ENCODE data around the gene ADM. TPM values are rescaled to one million over a fixed set of nuclear protein-coding genes. Genes with fewer than 3 reads are reported as not detected.

Gene ADM
- total RNA-seq, 1 donor = 925 TPM

DNA sequence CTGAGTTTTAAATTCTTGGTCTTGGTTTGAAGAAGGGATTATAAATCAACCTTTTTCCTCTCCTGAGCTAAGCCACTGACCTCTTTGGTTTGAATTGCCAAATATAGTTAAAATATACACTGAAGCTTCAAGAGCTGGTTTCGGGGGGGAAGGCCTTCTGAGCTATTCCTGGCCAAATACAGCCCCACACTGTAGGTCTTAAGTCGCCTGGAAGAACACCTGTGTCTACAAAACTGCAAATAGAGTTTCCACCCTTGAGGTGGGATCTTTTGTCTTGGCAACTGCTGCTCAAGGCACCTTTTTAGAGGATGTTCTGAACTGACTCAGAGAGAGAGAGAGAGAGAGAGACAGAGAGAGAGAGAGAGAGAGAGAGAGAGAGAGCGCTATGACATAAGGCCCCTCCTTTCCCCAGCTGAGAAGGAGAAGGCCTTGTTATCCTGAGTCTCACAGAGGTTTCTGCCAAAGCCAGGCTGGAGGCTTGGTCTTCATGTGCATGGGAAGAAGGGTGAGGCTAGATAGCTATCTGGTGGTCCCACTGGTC, 5.5 kb downstream of the ADM start:
- H3K4me3 ChIP-seq (ENCODE audit: low read depth, low read length) = no peak overlapping the region
- DNase-seq (ENCODE audit: low read depth) = no peak
- TF ChIP-seq, protein P1, sequence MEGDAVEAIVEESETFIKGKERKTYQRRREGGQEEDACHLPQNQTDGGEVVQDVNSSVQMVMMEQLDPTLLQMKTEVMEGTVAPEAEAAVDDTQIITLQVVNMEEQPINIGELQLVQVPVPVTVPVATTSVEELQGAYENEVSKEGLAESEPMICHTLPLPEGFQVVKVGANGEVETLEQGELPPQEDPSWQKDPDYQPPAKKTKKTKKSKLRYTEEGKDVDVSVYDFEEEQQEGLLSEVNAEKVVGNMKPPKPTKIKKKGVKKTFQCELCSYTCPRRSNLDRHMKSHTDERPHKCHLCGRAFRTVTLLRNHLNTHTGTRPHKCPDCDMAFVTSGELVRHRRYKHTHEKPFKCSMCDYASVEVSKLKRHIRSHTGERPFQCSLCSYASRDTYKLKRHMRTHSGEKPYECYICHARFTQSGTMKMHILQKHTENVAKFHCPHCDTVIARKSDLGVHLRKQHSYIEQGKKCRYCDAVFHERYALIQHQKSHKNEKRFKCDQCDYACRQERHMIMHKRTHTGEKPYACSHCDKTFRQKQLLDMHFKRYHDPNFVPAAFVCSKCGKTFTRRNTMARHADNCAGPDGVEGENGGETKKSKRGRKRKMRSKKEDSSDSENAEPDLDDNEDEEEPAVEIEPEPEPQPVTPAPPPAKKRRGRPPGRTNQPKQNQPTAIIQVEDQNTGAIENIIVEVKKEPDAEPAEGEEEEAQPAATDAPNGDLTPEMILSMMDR (IDR thresholded peaks at IDR 0.05; ENCODE audit: insufficient read depth, low read depth, low read length) = no peak

DNA sequence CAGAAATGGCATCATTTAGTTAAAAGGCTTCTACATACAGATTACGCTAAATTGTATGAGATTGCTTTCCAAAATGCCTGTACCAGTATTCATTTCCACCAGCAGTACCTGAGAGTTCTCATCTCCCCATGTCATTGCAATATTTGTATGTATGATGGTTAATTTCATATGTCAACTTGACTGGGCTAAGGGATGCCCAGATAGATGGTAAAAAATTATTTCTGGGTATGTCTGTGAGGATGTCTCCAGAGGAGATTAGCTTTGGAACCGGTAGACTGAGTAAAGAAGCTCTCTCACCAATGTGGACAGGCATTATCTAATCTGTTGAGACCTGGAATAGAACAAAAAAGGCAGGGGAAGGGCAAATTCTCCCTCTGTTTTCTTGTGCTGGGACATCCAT, 6.9 kb downstream of the ADM start:
- no peak for DNase-seq (ENCODE audit: low read depth)
- H3K4me3 ChIP-seq (ENCODE audit: low read depth, low read length) = no peak overlapping the region
- TF ChIP-seq, protein P1 (IDR thresholded peaks at IDR 0.05; ENCODE audit: insufficient read depth, low read depth, low read length) = no peak

DNA sequence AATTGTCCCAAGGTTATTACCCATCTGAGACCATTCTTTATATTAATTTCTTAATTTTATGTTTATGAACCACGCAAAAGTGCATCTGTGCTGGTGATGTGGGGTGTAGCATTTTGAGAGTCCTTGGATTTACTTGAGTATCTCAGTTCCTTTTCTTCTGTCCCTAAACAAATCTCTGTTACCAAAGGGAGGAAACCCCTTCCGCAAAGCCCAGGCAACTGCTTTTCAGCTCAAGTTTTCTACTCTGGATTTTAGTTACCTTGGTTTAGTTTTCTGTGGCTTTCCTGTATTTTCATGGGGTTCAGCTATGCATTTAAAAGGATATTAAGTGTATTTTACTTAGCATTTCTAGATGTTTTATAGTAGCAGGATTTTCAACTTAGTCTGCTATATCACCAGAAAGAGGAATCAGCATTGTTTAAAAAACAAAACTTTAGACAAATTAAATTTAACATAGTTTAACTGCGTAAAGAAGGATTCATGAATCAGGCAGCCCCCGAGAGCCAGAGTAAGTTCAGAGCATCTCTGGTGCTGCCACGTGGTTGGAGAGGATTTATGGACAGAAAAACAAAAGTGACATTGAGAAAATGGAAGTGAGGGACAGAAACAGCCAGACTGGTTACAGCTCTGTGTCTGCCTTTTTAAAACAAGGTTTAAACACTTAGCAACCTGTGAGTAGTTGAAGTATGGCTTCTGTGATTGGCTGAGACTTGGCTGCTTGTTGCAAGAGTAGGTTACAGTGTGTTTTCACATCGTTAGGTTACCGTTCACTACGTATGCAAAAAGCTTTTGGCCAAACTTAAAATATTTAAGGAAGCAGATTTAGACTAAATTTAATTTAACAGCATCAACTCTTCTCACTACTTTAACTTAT, 9.6 kb downstream of the ADM start:
- peak; percentile 81 for DNase-seq (ENCODE audit: low read depth)
- no peak overlapping the region for H3K4me3 ChIP-seq (ENCODE audit: low read depth, low read length)
- TF ChIP-seq, protein P1 (IDR thresholded peaks at IDR 0.05; ENCODE audit: insufficient read depth, low read depth, low read length) = no peak

DNA sequence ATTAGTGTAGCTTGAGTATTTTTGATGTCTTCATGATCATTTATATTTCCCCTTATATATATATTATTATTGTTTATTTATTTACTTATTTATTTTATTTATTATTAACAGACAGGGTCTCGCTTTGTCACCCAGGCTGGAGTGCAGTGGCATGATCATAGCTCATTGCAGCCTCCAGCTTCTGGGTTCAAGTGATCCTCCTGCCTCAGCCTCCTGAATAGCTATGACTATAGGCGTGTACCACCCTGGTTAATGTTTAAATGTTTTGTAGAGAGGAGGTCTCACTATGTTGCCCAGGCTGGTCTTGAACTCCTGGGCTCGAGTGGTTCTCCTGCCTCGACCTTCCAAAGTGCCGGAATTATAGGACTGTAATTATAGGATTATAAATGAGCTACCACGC, 10.2 kb downstream of the ADM start:
- no peak for DNase-seq (ENCODE audit: low read depth)
- no peak overlapping the region for H3K4me3 ChIP-seq (ENCODE audit: low read depth, low read length)
- TF ChIP-seq, protein P1 (IDR thresholded peaks at IDR 0.05; ENCODE audit: insufficient read depth, low read depth, low read length) = no peak

DNA sequence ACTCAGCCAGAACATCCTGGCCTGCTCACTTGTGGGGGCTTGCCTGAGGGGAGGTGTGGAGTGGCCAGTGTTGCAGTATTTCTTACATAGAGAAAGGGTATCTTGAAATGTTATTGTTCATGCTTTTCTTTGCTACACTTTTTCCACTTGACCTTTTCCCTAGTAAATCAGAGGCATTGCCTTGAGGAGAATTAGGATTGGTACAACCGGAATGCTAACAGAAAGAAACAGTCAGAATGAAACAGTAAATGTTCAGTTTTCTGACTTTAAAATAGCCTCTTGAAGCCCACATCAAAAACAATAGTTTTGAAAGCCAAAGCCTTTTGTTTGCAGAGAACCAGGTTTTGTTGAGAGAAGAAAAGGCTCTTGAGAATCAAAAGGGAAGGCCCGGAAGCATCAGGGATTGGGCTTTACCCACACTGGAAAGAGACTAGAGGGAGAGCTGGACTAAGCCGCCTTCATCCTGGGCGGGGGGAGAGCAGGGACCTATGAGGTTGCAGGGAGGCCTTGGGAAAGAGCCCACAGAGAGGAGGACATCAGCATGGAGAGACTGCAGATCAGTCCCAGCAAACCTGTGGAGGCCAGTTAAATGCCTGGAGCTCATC, 12.4 kb downstream of the ADM start:
- no peak for DNase-seq (ENCODE audit: low read depth)
- TF ChIP-seq, protein P1 (IDR thresholded peaks at IDR 0.05; ENCODE audit: insufficient read depth, low read depth, low read length) = no peak
- no peak overlapping the region for H3K4me3 ChIP-seq (ENCODE audit: low read depth, low read length)

DNA sequence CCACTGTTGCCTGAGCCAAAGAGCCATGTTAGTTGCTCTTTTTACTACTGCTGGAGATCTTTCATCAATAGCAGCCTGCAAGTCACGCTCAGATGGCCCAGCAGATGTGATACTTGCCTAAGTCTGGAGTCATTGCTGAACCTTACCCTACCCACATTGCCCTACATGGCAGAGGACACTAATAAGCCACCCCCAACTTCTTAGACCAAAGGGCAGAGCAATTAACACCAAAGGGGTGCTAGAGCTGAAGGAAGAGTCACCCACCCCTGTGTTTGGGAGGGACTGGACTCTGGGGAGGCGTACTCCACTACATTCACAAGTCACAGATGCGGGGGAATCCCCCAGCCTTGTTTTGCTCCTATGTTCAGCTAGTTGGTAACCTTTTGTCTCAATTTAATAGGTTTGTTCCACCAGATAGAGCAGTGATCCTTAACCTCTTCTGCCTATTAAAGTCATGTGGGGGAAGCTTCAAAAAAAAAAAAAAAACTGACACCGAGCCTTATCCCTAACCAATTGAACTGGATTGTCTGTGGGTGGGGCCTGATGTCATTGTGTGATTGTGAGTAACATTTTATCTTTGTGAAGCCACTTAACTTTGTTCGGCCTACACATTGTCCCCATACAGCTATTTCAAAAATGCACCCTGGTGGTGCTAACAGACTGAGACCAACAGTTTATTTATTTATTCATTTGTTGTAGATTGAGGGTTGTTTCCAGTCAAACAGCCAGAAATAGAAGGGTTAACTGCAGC, 13.1 kb downstream of the ADM start:
- TF ChIP-seq, protein P1 (IDR thresholded peaks at IDR 0.05; ENCODE audit: insufficient read depth, low read depth, low read length) = no peak
- no peak for DNase-seq (ENCODE audit: low read depth)
- no peak overlapping the region for H3K4me3 ChIP-seq (ENCODE audit: low read depth, low read length)

All from fibroblast of villous mesenchyme (primary cell).